Medulla oblongata (tissue), 1 donor: ENCODE data around the gene OR6F1.
"Not testable (repeated sequence)": the region's sequence is repeated elsewhere in the genome, so short reads cannot be mapped to it uniquely, and the experiment has no call there.

ENCODE experiments used
- DNase-seq: peaks from one replicate; pipeline ENCODE4 v3.0.0-alpha.2; 2015; ENCODE audit errors: extremely low spot score

OR6F1 gene

GRCh38 chr1:247716546-247716945, at the start of gene OR6F1:
OR6F1 (minus strand) TSS chr1:247716646; CDS start chr1:247712755, 3,891 bp downstream.
- no peak for DNase-seq

DNA sequence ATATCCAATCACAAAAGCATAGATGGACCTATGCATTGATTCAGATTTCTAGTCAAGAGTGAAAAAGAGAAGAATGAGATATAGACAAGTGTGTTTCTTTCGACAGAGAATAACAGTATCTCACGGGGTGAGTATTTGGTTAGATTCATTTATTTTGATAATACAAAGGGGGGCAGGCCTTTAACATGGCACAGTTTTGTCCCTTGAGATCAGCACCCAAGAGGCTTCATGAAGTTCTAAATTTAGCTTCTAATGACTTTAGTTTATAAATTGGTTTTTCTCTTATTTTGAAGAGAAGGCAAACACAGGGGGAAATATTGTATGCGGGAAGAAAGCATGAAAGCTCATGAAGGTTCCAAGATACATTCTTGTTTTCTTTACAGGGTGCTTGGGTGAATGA, 44.0 kb upstream of the OR6F1 start, which contains the start of gene OR1C1:
Gene OR1C1, minus strand, starts transcription at position 101 of the 400 bp plus-strand sequence. CDS start 2,150 bp downstream, outside the sequence.
- no peak for DNase-seq

GRCh38 chr1:247754311-247754710, 37.9 kb upstream of the OR6F1 start:
- DNase-seq: not testable (repeated sequence)

DNA sequence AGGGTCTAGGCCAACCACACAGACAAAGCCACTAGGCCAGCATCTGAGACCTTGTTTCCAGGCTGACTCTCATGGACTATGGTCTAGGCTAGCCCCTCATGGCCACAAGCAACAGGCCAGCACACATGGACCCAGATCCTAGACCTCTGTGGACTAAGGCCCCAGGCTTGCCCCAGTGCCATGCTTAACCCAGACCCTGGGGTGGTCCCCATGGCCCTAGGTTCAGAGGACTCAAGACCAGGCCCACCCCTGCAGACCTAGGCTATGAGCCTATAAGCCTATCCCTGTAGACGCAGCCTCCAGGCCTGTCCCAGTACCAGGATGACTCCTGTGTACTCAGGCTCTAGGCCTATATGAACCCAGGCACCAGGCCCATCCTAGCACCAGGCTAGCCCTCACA, 33.4 kb upstream of the OR6F1 start:
- no peak for DNase-seq

GRCh38 chr1:247748041-247748440, 31.6 kb upstream of the OR6F1 start, which contains the start of gene OR14A2:
OR14A2 (minus strand) TSS chr1:247748141.
- DNase-seq: no peak

DNA sequence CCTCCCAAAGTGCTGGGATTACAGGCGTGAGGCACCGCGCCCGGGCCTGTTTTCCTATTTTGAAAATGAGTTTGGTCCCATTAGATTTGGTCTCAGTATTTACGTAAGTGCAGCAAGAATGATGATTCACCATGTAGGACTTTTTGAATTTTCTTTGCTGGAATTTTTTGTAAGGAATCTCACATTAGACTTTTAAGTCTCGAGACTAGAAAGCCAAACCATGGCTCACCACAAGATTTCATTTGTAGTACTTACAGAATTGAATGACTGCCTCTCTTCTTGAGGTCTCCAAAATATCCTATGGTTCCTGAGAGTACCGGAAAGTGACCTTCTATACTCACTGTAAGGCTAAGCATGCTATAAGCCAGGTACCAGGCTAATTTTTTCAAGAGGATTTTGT, 31.2 kb upstream of the OR6F1 start:
- no peak for DNase-seq

DNA sequence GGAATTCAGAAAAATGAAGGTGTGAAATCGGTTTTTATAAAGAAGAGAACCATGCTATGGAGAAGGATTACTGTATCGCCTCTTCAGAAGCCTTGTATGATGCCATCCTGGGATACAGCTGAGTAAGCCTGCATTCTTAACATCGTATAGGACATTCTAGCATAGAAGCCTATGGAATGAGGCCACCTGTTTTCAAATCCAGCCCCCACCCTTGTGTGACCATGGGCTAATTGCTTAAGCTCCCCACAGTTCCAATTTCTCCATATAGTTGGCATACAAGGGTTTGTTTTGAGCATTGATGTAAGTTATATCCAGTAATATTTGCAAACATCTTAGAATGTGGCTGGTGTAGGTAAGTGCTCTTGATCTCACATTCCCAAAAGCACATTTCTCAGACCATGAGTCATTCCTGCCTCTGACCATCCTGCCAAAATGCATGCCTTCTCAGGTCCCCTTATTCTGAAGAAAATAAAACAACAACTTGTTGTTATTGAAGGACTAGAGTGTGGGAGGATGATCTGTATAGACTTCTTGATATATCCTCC, 30.0 kb upstream of the OR6F1 start:
- DNase-seq: no peak

- not testable (repeated sequence) for DNase-seq
These were observed 25.8 kb upstream of the OR6F1 start for GRCh38 chr1:247742215-247742760.

DNA sequence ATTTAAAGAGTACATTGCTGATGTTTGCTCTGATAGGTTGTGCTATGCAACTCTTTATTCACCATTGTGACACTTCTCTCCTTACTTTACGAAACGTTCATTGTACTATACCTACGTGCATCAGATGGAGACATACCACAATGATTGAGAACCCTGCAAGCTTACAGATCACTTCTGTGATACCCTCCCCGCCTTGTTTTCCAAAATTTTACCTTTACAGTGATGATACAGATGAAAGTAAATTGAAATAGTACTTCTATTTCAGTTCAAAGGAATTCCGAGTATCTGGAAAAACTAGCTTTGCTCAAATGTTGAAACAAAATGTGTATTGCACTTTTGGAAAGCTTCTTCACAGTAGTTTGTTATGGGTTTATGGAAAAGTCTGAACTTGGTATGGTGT, 25.3 kb upstream of the OR6F1 start:
- DNase-seq: no peak

DNA sequence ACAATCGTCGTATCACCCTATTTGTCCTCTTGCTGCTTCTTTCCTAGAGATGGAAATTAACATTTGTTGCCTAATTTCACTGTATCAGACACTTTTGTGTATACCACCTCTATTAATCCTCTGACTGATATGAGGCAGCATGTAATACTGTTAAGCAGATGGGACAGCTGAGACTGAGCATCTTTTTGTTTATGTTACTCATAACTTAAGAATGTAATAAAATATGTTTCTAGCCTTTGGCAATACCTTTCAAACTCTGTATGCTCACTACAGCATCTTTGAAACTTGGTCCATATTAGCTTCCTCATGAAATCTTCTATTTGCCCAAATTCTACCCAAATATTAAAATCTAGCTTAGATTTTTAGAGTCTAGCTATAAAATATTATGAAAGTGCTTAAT, 24.3 kb upstream of the OR6F1 start:
- no peak for DNase-seq

DNA sequence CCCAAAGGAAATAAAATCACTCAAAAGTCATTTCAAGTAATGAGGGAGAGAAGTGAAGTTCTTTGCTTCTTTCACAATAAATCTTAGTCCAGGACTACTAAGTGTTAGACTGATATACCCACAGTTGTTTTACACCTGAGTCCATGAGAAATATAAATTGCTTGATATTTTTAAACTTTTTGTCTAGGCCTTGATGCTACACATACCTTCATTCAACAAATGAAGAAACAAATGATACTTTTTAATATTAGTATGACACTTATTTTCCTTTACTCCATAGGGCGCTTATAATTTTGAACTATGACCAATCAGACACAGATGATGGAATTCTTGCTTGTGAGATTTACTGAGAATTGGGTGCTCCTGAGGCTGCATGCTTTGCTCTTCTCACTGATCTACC, 21.9 kb upstream of the OR6F1 start, which contains the start of gene OR14K1:
Gene OR14K1, plus strand, starts transcription at position 301 of the 400 bp plus-strand sequence. Its CDS starts 0 bp downstream, at position 301.
- DNase-seq: no peak

GRCh38 chr1:247721222-247721621, 4.8 kb upstream of the OR6F1 start:
- no peak for DNase-seq

- no peak for DNase-seq
These were observed 2.7 kb downstream of the OR6F1 start for GRCh38 chr1:247713753-247714152.

DNA sequence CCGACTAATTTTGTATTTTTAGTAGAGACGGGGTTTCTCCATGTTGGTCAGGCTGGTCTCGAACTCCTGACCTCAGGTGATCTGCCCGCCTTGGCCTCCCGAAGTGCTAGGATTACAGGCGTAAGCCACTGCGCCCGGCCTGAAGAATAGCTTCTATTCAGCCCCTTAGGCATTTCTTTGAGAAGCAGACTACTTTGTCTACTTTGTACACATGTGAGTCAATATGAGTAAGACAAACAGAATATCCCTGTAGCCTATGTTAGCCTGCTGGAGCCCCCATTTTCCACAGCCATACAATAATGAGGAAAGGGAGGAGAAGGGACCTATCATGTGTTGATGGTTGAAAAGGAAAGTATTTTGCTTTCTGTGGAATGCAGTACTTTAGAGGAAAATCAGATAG, 5.8 kb downstream of the OR6F1 start:
- not testable (repeated sequence) for DNase-seq

DNA sequence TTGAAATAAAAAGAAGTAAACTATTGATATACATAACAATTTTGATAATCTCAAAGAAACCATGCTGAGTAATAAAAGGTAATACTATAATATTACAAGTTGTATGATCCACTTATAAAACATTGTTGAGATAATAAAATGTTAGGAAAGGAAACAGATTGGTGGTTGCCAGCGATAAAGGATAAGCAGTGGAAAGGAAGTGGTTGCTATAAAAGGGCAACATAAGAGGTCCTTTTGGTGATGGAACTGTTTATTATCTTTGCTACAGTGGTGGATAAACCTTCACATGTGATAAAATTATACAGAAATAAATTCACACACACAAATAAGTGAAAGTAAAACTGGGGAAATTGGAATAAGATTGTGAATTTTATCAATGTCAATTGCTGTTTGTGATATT, 15.1 kb downstream of the OR6F1 start:
- DNase-seq: no peak

- DNase-seq: peak; percentile 68
These were observed 35.1 kb downstream of the OR6F1 start for GRCh38 chr1:247681288-247681897.

DNA sequence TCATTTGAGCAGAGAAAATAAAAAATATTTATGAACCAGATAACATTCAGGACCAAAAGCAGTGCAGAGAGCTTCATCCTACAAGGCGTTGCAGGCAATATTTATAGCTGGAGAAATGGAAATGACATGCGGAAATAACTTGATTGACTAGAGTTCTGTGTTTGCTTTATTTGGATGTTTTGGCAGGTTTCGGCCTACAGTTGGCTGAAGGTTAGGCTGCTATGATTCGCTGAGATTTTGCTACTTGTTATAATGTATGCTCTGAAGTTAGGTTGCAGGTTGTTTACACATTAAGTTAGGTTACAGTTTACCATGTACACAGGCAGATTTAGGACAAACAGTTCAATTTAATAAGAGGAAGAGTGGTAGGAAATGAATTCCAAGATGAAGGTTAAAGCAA, 36.3 kb downstream of the OR6F1 start:
- no peak for DNase-seq

GRCh38 chr1:247679639-247680038, 36.8 kb downstream of the OR6F1 start, which contains the start of gene OR13G1:
OR13G1 (minus strand) TSS chr1:247679739; CDS start chr1:247673041, 6,698 bp downstream.
- DNase-seq: no peak

DNA sequence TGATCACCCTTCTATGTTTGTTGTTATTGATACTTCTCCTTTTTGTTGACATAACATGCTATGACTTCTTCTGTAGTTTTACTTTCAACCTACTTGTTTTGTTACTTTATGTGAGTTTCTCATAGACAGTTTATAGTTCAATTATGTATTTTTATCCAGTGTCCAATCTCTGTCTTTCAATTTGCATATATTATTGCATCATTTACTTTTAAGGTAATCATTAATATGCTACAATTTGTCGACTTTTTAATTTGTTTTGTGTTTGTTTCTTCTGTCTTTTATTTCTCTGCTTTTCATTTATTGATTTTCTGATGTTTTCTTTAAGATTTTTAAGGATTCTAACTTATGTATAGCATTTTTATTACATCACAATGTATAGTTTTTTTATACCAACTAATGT, 47.2 kb downstream of the OR6F1 start:
- DNase-seq: no peak
